Activated naive CD8-positive, alpha-beta T cell treated with anti-CD3 and anti-CD28 coated beads for 36 hours (primary cell): ENCODE data around the gene VSIG10L2. TPM values are rescaled to one million over a fixed set of nuclear protein-coding genes. Genes with fewer than 3 reads are reported as not detected.

Source experiments
- DNase-seq: peaks from one replicate; pipeline ENCODE4 v3.0.0; 2021
- H3K27ac Mint-ChIP-seq: one replicate; pipeline ENCODE4 v1.8.0; 2022; ENCODE audit warnings: mild to moderate bottlenecking, moderate library complexity, mixed read lengths
- H3K27me3 Mint-ChIP-seq: one replicate; pipeline ENCODE4 v1.8.0; 2022; ENCODE audit warnings: mild to moderate bottlenecking, mixed read lengths
- H3K36me3 Mint-ChIP-seq: one replicate; pipeline ENCODE4 v1.8.0; 2021; ENCODE audit warnings: mild to moderate bottlenecking, mixed read lengths
- H3K4me1 Mint-ChIP-seq: one replicate; pipeline ENCODE4 v1.8.0; 2021; ENCODE audit warnings: mixed read lengths
- H3K4me3 Mint-ChIP-seq: one replicate; pipeline ENCODE4 v1.8.0; 2022; ENCODE audit warnings: mild to moderate bottlenecking, moderate library complexity, mixed read lengths
- H3K9me3 Mint-ChIP-seq: one replicate; pipeline ENCODE4 v1.8.0; 2022; ENCODE audit warnings: mixed read lengths
- total RNA-seq, 2 experiments: library from RNA; stranded (reverse); gene quantifications; one replicate each; pipeline ENCODE4 v1.2.3, GENCODE V29; 2021

The VSIG10L2 gene
- total RNA-seq, 2 experiments from 2014 or later, result not detected

DNA sequence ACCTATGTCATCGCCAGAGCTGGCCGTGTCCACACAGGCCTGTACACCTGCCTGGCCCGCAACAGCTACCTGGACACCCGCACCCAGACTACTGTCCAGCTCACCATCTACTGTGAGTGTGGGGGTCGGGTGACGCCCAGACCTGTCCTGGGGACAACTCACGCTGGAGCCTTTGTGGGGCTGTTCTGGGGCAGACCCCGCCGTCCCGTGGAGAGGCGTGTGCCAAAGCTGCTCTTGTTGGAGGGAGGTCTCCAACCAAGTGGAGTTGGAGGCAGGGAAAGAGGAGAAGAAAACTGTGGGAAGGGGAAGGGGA lies 4.3 kb downstream of the VSIG10L2 start:
- no peak overlapping the region for H3K4me3 Mint-ChIP-seq
- no peak overlapping the region for H3K27ac Mint-ChIP-seq
- no peaks in the 10 kb centered on the region for H3K9me3 Mint-ChIP-seq
- H3K36me3 Mint-ChIP-seq, result no peaks in the 10 kb centered on the region
- no peak for DNase-seq
- no peaks in the 10 kb centered on the region for H3K4me1 Mint-ChIP-seq
- no peaks in the 10 kb centered on the region for H3K27me3 Mint-ChIP-seq

GRCh38 chr11:125950696-125951651 lies 5.1 kb downstream of the VSIG10L2 start:
- Mint-ChIP-seq H3K36me3 (no peaks in the 10 kb centered on the region), H3K27me3 (no peaks in the 10 kb centered on the region), H3K9me3 (no peaks in the 10 kb centered on the region), H3K4me1 (no peaks in the 10 kb centered on the region), H3K27ac (no peak overlapping the region), H3K4me3 (no peak overlapping the region)
- DNase-seq, result no peak

DNA sequence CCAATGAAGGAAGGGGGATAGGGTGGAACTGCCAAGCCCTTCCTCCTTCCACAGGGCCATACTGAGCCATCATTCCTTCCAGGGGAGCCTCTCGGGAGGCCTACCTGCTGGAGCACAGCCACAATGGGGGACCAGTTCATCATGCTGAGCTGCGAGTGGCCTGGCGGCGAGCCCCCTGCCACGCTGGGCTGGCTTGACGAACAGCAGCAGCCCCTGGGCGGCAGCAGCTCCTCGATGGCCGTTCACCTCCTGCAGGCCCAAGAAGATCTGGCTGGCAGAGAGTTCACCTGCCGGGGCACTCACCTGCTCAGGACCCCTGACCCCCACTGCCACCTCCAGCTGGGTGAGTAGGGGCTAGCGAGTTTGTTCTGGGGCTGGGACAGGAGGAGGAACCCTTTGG lies 5.9 kb downstream of the VSIG10L2 start:
- Mint-ChIP-seq H3K4me1 (no peaks in the 10 kb centered on the region), H3K27me3 (no peaks in the 10 kb centered on the region), H3K9me3 (no peaks in the 10 kb centered on the region), H3K27ac (no peak overlapping the region), H3K36me3 (no peaks in the 10 kb centered on the region), H3K4me3 (no peak overlapping the region)
- no peak for DNase-seq

DNA sequence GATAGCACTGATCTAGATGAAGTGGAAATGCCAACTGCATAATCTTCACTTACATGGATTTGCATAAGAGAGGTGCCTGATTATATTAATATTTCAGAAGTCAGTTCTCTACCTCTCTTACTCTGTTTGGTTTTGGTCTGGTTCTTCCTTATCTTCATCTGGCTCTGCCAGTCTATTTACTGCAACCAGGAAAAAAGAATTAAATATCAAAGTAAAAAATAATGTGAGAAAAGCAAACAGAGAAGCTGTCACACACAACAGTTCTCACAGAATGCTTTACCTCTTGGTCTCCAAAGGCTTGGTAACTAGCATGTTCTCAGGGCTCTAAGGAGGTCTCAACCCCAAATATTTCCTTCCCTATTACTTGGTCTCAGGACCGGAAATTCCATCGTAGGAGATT lies 6.7 kb downstream of the VSIG10L2 start:
- H3K36me3 Mint-ChIP-seq, result no peaks in the 10 kb centered on the region
- no peak overlapping the region for H3K27ac Mint-ChIP-seq
- no peaks in the 10 kb centered on the region for H3K27me3 Mint-ChIP-seq
- H3K4me3 Mint-ChIP-seq, result no peak overlapping the region
- no peaks in the 10 kb centered on the region for H3K4me1 Mint-ChIP-seq
- no peaks in the 10 kb centered on the region for H3K9me3 Mint-ChIP-seq
- no peak for DNase-seq

DNA sequence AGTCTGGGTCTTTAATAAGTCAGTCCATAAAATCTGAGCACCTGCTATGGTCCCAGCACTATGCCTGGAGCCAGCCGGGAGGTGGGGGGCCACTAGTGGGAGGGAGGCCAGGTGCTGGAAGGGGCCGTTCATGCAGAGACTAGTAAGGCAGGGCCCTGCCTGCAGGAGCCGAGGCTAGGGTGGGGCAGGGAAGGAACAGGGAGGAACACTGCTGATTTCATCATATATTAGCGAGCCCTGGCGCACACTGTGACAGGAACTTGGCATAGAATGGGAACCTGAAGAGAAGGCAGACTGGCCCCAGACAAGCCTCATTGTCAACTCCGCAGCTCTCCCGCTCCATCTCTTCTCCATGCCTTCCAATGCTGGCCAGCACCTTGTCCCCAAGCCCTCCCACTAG lies 7.1 kb downstream of the VSIG10L2 start:
- Mint-ChIP-seq H3K9me3 (no peaks in the 10 kb centered on the region), H3K4me3 (no peak overlapping the region), H3K4me1 (no peaks in the 10 kb centered on the region), H3K36me3 (no peaks in the 10 kb centered on the region), H3K27me3 (no peaks in the 10 kb centered on the region), H3K27ac (no peak overlapping the region)
- no peak for DNase-seq

GRCh38 chr11:125953401-125953935 lies 7.6 kb downstream of the VSIG10L2 start:
- H3K4me1 Mint-ChIP-seq, result no peaks in the 10 kb centered on the region
- H3K27me3 Mint-ChIP-seq, result no peaks in the 10 kb centered on the region
- H3K9me3 Mint-ChIP-seq, result no peaks in the 10 kb centered on the region
- no peak overlapping the region for H3K27ac Mint-ChIP-seq
- no peaks in the 10 kb centered on the region for H3K36me3 Mint-ChIP-seq
- no peak for DNase-seq
- H3K4me3 Mint-ChIP-seq, result no peak overlapping the region

- Mint-ChIP-seq H3K36me3 (no peaks in the 10 kb centered on the region), H3K4me1 (no peaks in the 10 kb centered on the region), H3K4me3 (no peak overlapping the region), H3K27me3 (no peaks in the 10 kb centered on the region), H3K9me3 (no peaks in the 10 kb centered on the region), H3K27ac (no peak overlapping the region)
- no peak for DNase-seq
Observed at GRCh38 chr11:125954123-125954944, 8.5 kb downstream of the VSIG10L2 start.

DNA sequence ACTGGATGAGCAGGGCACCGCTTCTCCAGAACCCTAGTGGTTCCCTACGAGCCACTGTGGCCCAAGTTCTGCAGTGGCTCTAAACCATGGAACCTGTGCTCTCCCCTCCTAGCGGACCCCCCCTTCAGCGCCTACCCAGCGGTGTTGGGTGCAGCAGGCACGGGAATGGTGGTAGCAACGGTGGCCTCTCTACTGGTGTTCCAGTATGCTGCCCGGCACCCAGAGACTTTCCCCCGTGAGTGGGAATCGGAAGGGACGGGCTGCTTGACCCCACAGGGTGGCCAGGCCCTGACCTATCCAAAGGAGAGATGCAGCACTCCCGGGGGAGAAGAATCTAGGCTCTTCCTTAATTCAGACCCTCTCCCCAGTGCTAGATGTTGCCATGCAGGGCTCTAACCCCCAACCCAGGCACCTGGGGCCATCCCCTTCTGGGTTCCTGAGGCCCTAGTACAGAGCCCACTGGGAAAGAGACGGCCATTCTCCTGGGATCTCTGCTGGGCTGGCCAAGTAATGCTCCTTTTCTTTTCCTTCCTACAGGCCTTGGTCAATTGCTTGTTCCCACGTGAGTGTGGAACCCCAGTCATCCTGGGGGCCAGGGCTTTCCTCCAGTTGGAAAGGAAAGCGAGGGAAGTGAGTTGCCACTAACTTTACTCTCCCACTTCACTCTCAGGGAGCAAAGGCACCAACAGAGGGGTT lies 9.2 kb downstream of the VSIG10L2 start:
- DNase-seq, result no peak
- Mint-ChIP-seq H3K36me3 (no peaks in the 10 kb centered on the region), H3K9me3 (no peaks in the 10 kb centered on the region), H3K27ac (no peak overlapping the region), H3K27me3 (no peaks in the 10 kb centered on the region), H3K4me1 (no peaks in the 10 kb centered on the region), H3K4me3 (no peak overlapping the region)

DNA sequence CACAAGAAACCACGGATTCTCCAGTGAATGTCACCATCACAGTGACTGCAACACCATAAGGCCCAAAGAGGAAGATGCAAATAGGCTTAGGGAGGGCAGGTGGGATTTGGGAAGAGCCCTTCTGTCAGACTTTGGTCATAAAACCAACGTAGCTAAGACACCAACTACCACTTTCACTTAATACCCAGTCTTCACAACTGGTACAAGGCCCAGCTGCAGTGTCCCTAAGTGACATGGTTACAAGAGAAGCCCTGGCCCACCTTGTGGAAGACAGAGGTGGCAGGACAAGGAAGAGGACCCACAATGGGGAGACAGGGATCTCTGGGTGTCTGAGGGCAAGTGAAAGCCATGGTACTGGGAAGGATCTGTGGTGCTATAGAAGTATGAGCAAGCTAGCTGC lies 10.0 kb downstream of the VSIG10L2 start:
- Mint-ChIP-seq H3K9me3 (no peaks in the 10 kb centered on the region), H3K27ac (no peak overlapping the region), H3K4me1 (no peaks in the 10 kb centered on the region), H3K4me3 (no peak overlapping the region), H3K27me3 (no peaks in the 10 kb centered on the region), H3K36me3 (no peaks in the 10 kb centered on the region)
- DNase-seq, result no peak

- Mint-ChIP-seq H3K36me3 (no peaks in the 10 kb centered on the region), H3K9me3 (no peaks in the 10 kb centered on the region), H3K4me3 (no peak overlapping the region), H3K4me1 (no peaks in the 10 kb centered on the region), H3K27ac (no peak overlapping the region), H3K27me3 (no peaks in the 10 kb centered on the region)
- no peak for DNase-seq
Observed at GRCh38 chr11:125956391-125957134, 10.7 kb downstream of the VSIG10L2 start.

GRCh38 chr11:125957618-125958332 lies 11.9 kb downstream of the VSIG10L2 start:
- peaks cover 4% of the 10 kb centered on the region for H3K9me3 Mint-ChIP-seq
- no peaks in the 10 kb centered on the region for H3K4me1 Mint-ChIP-seq
- no peak for DNase-seq
- H3K36me3 Mint-ChIP-seq, result peaks cover 3% of the 10 kb centered on the region
- H3K27ac Mint-ChIP-seq, result no peak overlapping the region
- no peak overlapping the region for H3K4me3 Mint-ChIP-seq
- no peaks in the 10 kb centered on the region for H3K27me3 Mint-ChIP-seq

DNA sequence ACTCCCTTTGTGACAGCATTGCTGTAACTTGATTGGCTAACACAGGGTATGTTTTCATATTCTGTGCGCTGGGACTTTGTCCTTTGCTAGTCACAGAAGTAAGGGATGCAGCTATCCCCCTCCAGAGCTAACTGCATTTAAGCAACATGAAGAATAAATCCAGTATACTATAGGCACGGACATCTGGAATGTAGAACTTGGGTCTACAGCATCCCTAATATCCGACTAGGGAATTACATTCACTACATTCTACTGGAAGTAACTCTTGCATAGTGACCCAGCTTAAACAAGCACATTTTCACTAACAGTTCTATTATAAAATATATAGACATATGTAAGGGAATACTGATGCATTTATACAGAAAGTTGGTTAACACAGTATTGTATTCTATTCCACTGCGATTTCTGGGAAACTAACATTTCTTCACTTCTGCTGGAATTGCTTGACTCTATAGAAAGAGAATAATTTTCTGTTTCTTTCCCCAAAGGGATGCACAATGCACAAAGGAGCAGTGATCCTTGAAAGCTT lies 13.1 kb downstream of the VSIG10L2 start:
- Mint-ChIP-seq H3K4me3 (no peak overlapping the region), H3K9me3 (peaks cover 9% of the 10 kb centered on the region), H3K4me1 (no peaks in the 10 kb centered on the region), H3K36me3 (peaks cover 5% of the 10 kb centered on the region), H3K27me3 (no peaks in the 10 kb centered on the region), H3K27ac (no peak overlapping the region)
- DNase-seq, result no peak

GRCh38 chr11:125959511-125959910 lies 13.7 kb downstream of the VSIG10L2 start:
- Mint-ChIP-seq H3K27ac (no peak overlapping the region), H3K9me3 (peaks cover 9% of the 10 kb centered on the region), H3K4me1 (no peaks in the 10 kb centered on the region), H3K27me3 (no peaks in the 10 kb centered on the region), H3K4me3 (no peak overlapping the region), H3K36me3 (peaks cover 5% of the 10 kb centered on the region)
- DNase-seq, result no peak

- no peaks in the 10 kb centered on the region for H3K4me1 Mint-ChIP-seq
- H3K36me3 Mint-ChIP-seq, result peaks cover 5% of the 10 kb centered on the region
- no peak for DNase-seq
- no peak overlapping the region for H3K4me3 Mint-ChIP-seq
- no peaks in the 10 kb centered on the region for H3K27me3 Mint-ChIP-seq
- H3K27ac Mint-ChIP-seq, result no peak overlapping the region
- H3K9me3 Mint-ChIP-seq, result peaks cover 9% of the 10 kb centered on the region
Observed at GRCh38 chr11:125959931-125960330, 14.1 kb downstream of the VSIG10L2 start.
